OCI-LY3 (cell line): ENCODE results near the gene GAPDH.

ENCODE experiments used
- EZH2phosphoT487 ChIP-seq: fragments of 200-600 bp; shearing (Covaris generic); IDR thresholded peaks from 2 replicates; pipeline ENCODE4 v1.6.1; 2018; ENCODE audit warnings: antibody characterized with exemption, mixed run types, low read depth
- TF ChIP-seq, protein P1 (sequence below): fragments of 200-600, 300-600 bp; sonication (generic); IDR thresholded peaks from 2 replicates; pipeline ENCODE4 v1.5.1; 2014; ENCODE audit warnings: antibody characterized with exemption, low read length, low read depth

DNA sequence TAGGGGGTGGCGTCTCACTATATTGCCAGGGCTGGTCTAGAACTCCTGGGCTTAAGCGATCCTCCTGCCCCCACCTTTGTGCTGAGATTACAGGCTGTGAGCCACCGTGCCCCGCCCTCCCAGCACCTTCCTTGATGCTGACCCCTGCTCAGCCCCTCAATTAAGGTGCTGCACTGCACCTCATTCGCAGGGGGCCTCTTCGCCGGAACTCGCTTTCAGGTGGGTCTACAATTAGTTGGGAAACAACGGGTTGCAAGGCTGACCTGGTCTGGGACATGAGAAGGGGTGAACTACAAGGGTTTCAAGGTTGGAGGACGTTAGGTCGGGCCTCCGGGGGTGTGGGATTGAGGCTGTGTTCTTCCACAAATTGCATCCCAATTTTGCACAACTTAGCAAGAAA, 35.0 kb downstream of the GAPDH start:
- TF ChIP-seq, protein P1, sequence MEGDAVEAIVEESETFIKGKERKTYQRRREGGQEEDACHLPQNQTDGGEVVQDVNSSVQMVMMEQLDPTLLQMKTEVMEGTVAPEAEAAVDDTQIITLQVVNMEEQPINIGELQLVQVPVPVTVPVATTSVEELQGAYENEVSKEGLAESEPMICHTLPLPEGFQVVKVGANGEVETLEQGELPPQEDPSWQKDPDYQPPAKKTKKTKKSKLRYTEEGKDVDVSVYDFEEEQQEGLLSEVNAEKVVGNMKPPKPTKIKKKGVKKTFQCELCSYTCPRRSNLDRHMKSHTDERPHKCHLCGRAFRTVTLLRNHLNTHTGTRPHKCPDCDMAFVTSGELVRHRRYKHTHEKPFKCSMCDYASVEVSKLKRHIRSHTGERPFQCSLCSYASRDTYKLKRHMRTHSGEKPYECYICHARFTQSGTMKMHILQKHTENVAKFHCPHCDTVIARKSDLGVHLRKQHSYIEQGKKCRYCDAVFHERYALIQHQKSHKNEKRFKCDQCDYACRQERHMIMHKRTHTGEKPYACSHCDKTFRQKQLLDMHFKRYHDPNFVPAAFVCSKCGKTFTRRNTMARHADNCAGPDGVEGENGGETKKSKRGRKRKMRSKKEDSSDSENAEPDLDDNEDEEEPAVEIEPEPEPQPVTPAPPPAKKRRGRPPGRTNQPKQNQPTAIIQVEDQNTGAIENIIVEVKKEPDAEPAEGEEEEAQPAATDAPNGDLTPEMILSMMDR: no peak
- no peak for TF ChIP-seq EZH2phosphoT487
